NCI-H1105 (cell line): ENCODE measurements around the gene AMBP.
"Not testable (repeated sequence)": the region's sequence is repeated elsewhere in the genome, so short reads cannot be mapped to it uniquely, and the experiment has no call there.

Experiments used
- DNase-seq: peaks from one replicate; lab custom pipeline; 2025; lab: John Stamatoyannopoulos, UW

The AMBP gene

GRCh38 chr9:114050646-114051045, 27.5 kb downstream of the AMBP start:
- no peak for DNase-seq

- DNase-seq = no peak
These were observed 27.9 kb downstream of the AMBP start for GRCh38 chr9:114050226-114050568.

GRCh38 chr9:114049441-114050225, 28.5 kb downstream of the AMBP start:
- no peak for DNase-seq

GRCh38 chr9:114048533-114049415, 29.3 kb downstream of the AMBP start:
- no peak for DNase-seq

- DNase-seq = no peak
These were observed 30.4 kb downstream of the AMBP start for GRCh38 chr9:114047717-114048116.

GRCh38 chr9:114046875-114047274, 31.2 kb downstream of the AMBP start:
- no peak for DNase-seq

- no peak for DNase-seq
These were observed 31.8 kb downstream of the AMBP start for GRCh38 chr9:114046237-114046755.

- DNase-seq = not testable (repeated sequence)
These were observed 34.4 kb downstream of the AMBP start for GRCh38 chr9:114043660-114044059.

GRCh38 chr9:114039484-114039883, 38.6 kb downstream of the AMBP start:
- DNase-seq = no peak

- DNase-seq = no peak
These were observed 39.3 kb downstream of the AMBP start for GRCh38 chr9:114038724-114039313.

- DNase-seq = no peak
These were observed 40.0 kb downstream of the AMBP start for GRCh38 chr9:114037961-114038723.

- no peak for DNase-seq
These were observed 40.9 kb downstream of the AMBP start for GRCh38 chr9:114037249-114037648.

- no peak for DNase-seq
These were observed 42.0 kb downstream of the AMBP start for GRCh38 chr9:114035845-114036801.

GRCh38 chr9:114035221-114035844, 42.8 kb downstream of the AMBP start:
- DNase-seq = no peak

GRCh38 chr9:114034661-114035062, 43.4 kb downstream of the AMBP start:
- no peak for DNase-seq

- DNase-seq = no peak
These were observed 43.9 kb downstream of the AMBP start for GRCh38 chr9:114034196-114034595.

- no peak for DNase-seq
These were observed 44.5 kb downstream of the AMBP start for GRCh38 chr9:114033397-114034103.

- no peak for DNase-seq
These were observed 45.9 kb downstream of the AMBP start for GRCh38 chr9:114031948-114032840.
